ENCODE measurements around the gene HOXA13. TPM values are rescaled to one million over a fixed set of nuclear protein-coding genes. Genes with fewer than 3 reads are reported as not detected.

Gene HOXA13
- total RNA-seq, 1 experiment from 2014 or later: not detected

GRCh38 chr7:27171325-27171636, 28.6 kb downstream of the HOXA13 start:
- Histone ChIP-seq H2AK5ac (ENCODE audit: insufficient read length, low read length) (no peak overlapping the region), H2BK15ac (ENCODE audit: low read depth, low read length) (no peak overlapping the region), H3K4me1 (ENCODE audit: insufficient read depth, low read length) (no peaks in the 10 kb centered on the region), H3T11ph (ENCODE audit: low read length) (no peak overlapping the region), H3K9ac (ENCODE audit: extremely low read depth, insufficient read length, low read length) (no peak overlapping the region), H3K18ac (ENCODE audit: insufficient read length, low read depth, low read length) (no peak overlapping the region), H4K91ac (ENCODE audit: insufficient read length, low read depth, low read length) (no peak overlapping the region), H3K79me2 (ENCODE audit: insufficient read depth, low read length) (no peaks in the 10 kb centered on the region), H3K27ac (ENCODE audit: insufficient read length, low read depth, low read length) (no peak overlapping the region), H3K23me2 (ENCODE audit: insufficient read length, low read depth, low read length, poor library complexity, severe bottlenecking) (no peaks in the 10 kb centered on the region), H3K56ac (ENCODE audit: insufficient read length, low read depth, low read length) (no peak overlapping the region), H3K4me2 (ENCODE audit: insufficient read depth, insufficient read length, low read length) (no peak overlapping the region), H4K20me1 (ENCODE audit: control insufficient read depth, insufficient read depth, insufficient read length) (no peaks in the 10 kb centered on the region), H3K14ac (ENCODE audit: insufficient read depth, low read length) (no peak overlapping the region), H2BK12ac (ENCODE audit: insufficient read length, low read depth, low read length) (no peak overlapping the region), H2BK20ac (ENCODE audit: low read depth, low read length, poor library complexity, severe bottlenecking) (no peak overlapping the region), H2AFZ (ENCODE audit: low read length) (no peak overlapping the region), H3K9me3 (ENCODE audit: control insufficient read depth, low read depth, low read length) (no peaks in the 10 kb centered on the region), H3K23ac (ENCODE audit: insufficient read length, low read depth, low read length) (no peak overlapping the region), H2BK120ac (ENCODE audit: low read depth, low read length, poor library complexity, severe bottlenecking) (no peak overlapping the region), H4K5ac (ENCODE audit: insufficient read length, low read depth, low read length) (no peak overlapping the region), H2BK5ac (ENCODE audit: insufficient read length, low read length) (no peak overlapping the region), H3K79me1 (ENCODE audit: insufficient read depth, low read depth, low read length, poor library complexity, severe bottlenecking) (no peaks in the 10 kb centered on the region), H4K8ac (replicated peaks; ENCODE audit: insufficient read length, low read depth, low read length) (no peak overlapping the region), H3K27me3 (ENCODE audit: insufficient read depth, low read length) (peaks cover 97% of the 10 kb centered on the region), H3K4ac (ENCODE audit: low read depth, low read length) (no peak overlapping the region)
- H3K4me3 Mint-ChIP-seq: no peak overlapping the region
- H3K9me3 Mint-ChIP-seq: peaks cover 6 to 23% of the 10 kb centered on the region in 2 experiments
- TF ChIP-seq CTCF (conservative IDR thresholded peaks at IDR 0.05): no peak
- peaks cover 98% of the 10 kb centered on the region for H3K27me3 Mint-ChIP-seq (ENCODE audit: low read depth)
- WGBS (ENCODE audit: extremely low coverage, insufficient read length, low lambda C conversion rate): no CpG with 5 or more reads among the region's 8 CpGs
- DNase-seq: peak; percentile 55
- no peak overlapping the region for H3K27ac Mint-ChIP-seq
- H3K4me1 Mint-ChIP-seq: peaks cover 0 to 6% of the 10 kb centered on the region in 2 experiments; a peak in 2 of 4 replicates
- no peaks in the 10 kb centered on the region; a peak in 1 of 7 replicates for H3K36me3 Mint-ChIP-seq (ENCODE audit: insufficient read depth in 1 of 3, low read depth in 3 of 3)

Data from H9 (cell line).